Measurements from ENCODE around the gene HLCS.
"Not testable (repeated sequence)": the region's sequence is repeated elsewhere in the genome, so short reads cannot be mapped to it uniquely, and the experiment has no call there.

HLCS gene

GRCh38 chr21:36966066-36966820, at the start of gene HLCS:
Gene HLCS (minus strand): TSS chr21:36966669. CDS start chr21:36966638, 31 bp downstream.
- in situ Hi-C loops (cut with MboI; ENCODE audit: low sequenced_read_pairs): no loop called here

DNA sequence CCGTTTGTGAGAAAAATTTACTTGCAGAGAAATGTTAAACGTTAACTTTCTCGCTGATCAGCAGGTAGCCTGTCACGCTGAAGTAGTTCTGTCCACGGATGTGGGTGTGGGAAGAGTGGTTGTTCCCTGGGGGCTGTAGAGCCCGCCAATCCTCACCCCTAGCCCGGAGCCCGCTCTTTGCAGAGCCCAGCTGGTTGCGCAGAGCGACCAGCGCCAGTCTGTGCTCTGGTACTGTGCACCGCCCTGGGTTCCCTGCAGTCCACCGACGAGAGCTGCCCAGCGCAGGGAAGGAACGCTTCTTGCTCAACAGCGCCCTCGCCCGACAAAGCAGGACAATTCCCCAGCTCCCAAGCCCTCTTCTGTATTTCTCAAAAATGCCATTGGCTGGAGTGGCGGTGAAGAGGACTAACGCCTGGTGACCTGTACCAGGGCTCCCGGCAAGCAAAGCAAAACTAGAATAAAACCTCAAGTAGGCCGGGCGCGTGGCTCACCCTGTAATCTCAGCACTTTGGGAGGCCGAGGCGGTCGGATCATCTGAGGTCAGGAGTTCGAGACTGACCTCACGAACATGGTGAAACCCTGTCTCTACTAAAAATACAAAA, 43.4 kb upstream of the HLCS start:
- in situ Hi-C loops (cut with MboI; ENCODE audit: low sequenced_read_pairs): no loop called here

DNA sequence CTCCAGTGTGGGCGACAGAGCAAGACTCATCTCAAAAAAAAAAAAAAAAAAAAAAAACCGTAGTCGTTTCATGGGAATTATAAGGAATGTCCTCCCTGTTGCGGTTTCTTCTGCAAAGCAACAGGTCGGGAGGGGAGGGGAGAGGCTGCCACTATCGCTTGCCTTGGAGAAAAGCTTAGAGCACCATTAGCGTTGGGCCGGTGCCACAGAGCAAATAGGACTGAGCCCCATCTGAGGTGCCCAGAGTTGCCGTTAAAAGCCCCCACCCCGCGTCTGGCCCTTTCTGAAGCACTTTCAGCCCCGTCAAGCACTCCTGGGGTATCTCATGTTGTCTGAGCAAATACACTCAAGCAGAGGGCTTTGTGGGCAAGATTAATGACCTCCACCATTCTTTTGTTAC, 42.3 kb upstream of the HLCS start:
- in situ Hi-C loops (cut with MboI; ENCODE audit: low sequenced_read_pairs): no loop called here

GRCh38 chr21:37006486-37007291, 40.2 kb upstream of the HLCS start, which contains the start of gene RIPPLY3:
Gene RIPPLY3 (plus strand): TSS chr21:37006702. CDS start chr21:37006773, 71 bp downstream.
- in situ Hi-C loops (cut with MboI; ENCODE audit: low sequenced_read_pairs): no loop called here

GRCh38 chr21:37005548-37006485, 39.3 kb upstream of the HLCS start:
- in situ Hi-C loops (cut with MboI; ENCODE audit: low sequenced_read_pairs): no loop called here

DNA sequence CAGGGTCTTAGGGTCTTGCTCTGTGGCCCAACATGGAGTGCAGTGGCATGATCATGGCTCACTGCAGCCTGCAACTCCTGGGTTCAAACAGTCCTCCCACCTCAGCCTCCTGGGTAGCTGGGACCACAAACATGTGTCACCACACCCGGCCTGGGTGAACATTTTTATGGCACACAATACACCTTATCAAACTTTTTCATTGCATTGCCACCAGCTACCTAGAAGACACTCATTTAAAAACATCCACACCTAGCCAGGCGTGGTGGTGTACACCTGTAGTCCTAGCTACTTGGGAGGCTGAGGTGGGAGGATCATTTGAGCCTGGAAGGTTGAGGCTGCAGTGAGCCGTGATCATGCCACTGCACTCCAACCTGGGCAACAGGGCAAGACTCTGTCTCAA, 37.4 kb upstream of the HLCS start:
- in situ Hi-C loops (cut with MboI; ENCODE audit: low sequenced_read_pairs): not testable (repeated sequence)

- in situ Hi-C loops (cut with MboI; ENCODE audit: low sequenced_read_pairs): not testable (repeated sequence)
Measured at GRCh38 chr21:37002851-37003250, 36.4 kb upstream of the HLCS start.

GRCh38 chr21:37001441-37001840, 35.0 kb upstream of the HLCS start:
- in situ Hi-C loops (cut with MboI; ENCODE audit: low sequenced_read_pairs): no loop called here

DNA sequence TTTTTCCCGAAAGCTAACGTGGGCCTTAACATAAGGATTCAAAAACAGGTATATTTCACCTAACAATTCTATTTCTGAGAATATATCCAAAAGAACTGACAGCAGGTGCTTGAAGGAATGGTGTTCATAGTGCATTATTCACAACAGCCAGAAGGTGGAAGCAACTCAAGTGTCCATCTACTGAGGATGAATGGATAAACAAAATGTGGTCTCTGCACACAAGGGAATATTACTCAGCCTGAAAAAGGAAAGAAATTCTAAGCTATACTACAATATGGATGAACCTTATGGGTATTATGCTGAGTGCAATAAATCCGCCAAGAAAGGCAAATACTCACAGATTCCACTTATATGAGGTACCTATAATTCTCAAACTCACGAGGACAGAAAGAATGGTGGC, 33.9 kb upstream of the HLCS start:
- in situ Hi-C loops (cut with MboI; ENCODE audit: low sequenced_read_pairs): no loop called here

- in situ Hi-C loops (cut with MboI; ENCODE audit: low sequenced_read_pairs): no loop called here
Measured at GRCh38 chr21:36999131-36999898, 32.8 kb upstream of the HLCS start.

DNA sequence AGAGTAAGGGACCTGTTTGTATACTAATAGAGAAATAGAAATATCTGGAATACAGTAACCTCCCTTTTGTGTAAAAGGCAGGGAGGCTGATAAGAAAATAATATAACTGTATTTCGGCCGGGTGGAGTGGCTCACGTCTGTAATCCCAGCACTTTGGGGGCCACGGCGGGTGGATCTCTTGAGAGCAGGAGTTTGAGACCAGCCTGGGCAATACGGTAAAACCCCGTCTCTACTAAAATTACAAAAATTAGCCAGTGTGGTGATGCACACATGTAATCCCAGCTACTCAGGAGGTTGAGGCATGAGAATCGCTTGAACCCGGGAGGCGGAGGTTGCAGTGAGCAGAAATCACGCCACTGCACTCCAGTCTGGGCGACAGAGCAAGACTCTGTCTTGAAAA, 28.8 kb upstream of the HLCS start:
- in situ Hi-C loops (cut with MboI; ENCODE audit: low sequenced_read_pairs): not testable (repeated sequence)

DNA sequence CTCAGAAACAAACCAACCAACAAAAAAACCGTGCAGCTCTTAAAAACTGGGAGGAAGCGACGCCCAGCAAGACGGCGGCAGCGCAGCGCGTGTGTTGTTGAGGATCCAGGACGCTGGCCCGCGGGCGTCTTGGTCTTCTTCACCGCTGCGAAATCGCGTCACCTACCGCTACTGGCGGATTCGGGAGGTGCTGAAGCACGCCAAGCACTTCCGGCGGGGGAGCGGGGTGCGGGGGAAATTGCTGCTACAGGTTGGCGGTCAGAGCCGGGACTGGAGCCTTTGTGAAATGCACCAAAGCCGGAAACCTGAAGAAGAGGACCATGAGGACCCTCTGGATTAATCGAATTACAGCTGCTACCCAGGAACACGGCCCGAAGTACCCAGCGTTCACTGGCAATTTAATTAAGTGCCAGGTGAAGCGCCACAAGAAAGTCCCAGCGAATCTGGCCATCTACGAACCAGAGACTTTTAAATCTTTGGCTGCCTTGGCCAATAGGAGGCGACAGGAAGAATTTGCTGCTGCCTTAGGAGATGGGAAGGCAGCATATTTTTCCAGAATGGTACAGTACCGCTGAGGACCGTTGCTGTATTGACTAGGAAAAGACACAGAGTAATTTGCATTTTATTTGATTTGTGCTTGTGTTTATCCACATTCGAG, 28.2 kb upstream of the HLCS start:
- in situ Hi-C loops (cut with MboI; ENCODE audit: low sequenced_read_pairs): no loop called here

DNA sequence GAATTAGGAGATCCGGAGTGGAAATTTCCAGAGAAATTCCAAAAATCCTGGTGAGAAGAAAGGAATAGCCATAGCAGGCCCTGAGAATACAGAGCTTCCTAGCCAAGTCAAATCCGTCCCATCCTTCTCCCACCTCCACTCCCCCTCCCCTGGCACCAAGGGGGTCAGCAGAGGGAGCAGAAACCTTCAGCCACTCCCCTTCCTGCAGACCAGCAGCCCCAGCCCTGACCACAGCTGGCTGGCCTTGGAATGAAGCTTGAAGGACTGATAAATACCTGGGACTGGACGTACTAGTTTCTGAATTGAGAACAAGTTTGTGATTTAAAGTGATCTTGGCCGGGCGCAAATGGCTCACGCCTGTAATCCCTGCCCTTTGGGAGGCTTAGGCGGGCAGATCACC, 26.2 kb upstream of the HLCS start:
- in situ Hi-C loops (cut with MboI; ENCODE audit: low sequenced_read_pairs): no loop called here

DNA sequence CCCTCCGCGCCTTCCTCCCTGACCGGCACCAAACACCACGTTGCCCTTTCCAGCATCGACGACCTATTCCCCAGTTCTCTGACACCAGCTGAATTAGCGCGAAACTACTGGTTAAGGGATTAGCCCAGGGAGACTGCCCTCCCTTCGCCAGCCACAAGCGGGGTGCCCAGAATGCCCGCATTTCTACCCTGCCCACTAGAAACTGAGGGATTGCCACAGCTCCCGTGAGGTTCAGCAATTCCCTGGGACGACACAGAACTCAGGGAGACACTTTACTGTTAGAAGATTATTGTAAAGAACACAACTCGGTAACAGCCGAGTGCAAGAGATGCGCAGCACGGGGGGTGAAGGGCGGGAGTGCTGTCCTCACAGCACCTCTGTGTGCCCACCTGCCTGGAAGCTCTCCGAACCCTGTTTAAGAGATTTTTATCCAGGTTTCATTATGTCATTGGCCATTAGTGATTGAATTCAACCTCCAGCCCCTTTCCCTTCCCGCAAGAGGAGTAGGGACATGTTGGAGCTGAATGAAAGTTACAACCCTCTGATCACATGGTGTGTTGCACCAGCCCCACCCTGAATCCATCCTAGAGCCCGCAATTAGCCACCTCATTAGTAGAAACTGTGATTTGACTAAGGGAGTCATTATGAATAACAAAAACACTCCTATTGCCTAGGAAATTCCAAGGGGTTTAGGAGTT, 24.2 kb upstream of the HLCS start:
- in situ Hi-C loops (cut with MboI; ENCODE audit: low sequenced_read_pairs): no loop called here

DNA sequence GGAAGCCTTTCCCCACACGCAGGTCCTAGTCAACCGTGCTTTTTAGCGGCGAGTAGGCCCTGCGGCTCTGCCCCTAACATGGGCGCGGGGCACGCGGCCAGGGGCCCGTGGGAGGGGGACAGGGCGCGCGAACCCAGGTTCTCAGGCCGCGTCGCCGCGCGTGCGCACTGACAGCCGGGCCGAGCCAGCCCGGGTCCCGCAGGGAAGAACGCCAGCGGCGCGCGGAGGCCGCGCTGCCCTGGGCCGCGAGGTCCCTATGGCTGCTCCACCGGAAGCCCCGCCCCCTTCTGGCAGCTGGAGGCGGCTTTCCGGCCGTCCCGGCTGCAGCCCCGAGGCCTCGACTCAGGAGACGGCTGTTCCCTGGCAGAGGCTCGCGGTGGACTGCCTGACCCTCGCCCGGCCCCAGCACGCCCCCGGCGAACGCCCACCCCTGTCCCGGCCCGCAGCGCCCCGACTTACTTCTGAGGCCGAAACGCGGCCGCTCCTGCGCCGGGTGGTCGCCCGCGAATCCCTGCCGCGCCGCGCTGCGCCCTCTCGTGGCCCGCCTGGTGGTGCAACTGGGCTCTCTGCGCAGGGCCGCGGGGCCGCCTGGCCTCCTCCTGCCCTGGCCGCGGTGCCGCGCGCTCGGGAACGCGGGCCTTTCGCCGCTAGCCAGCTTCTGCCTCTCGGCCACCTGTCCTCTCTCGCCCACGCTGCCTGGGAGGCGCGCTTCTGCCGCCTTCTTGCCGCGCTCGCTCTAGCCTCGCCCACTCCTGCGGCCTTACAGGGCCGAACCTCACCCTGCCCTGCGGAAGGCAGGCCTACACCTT, 23.4 kb upstream of the HLCS start:
- in situ Hi-C loops (cut with MboI; ENCODE audit: low sequenced_read_pairs): no loop called here

- in situ Hi-C loops (cut with MboI; ENCODE audit: low sequenced_read_pairs): not testable (repeated sequence)
Measured at GRCh38 chr21:36989199-36989698, 22.8 kb upstream of the HLCS start.

DNA sequence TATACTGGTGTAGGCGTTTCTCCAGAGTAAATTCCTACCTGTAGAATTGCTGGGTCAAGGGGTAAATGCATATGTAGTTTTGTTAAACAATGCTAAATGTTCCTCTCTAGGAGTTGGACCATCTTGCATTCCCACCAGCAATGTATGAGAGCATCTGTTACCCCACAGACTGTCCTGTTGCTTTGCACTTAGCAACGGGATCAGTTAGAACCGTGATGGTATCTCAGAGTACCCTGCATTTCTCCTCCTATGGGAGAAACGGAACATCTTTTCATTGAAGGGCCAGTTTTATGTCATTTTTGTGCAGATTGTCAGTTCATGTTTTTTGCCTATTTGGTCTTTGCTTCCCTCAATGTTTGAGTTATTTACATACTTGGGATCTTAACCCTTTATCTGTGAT, 22.1 kb upstream of the HLCS start:
- in situ Hi-C loops (cut with MboI; ENCODE audit: low sequenced_read_pairs): no loop called here

DNA sequence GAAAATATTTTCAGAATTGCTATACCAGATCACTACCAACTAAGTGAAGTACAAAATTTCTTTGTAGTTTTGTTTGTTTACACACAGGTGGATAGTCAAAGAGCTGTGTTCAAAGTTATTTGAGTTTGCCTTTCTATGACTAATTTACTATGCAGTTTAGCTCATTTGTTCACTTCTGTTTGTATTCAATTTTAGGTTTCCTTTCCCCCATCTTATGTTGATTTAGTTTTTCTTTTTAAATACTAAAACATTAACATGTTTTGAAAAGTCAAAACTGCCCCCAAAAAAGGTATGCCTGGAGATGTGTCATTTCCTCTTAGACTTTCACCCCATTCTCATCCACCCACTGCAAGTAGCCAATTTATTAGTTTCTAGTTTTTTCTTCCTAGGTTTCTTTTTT, 21.4 kb upstream of the HLCS start:
- in situ Hi-C loops (cut with MboI; ENCODE audit: low sequenced_read_pairs): no loop called here
